Esophagus squamous epithelium (tissue), 5 donors: ENCODE results near the gene STMN3. TPM values are rescaled to one million over a fixed set of nuclear protein-coding genes. Genes with fewer than 3 reads are reported as not detected.

Experiments
- DNase-seq: peaks from one replicate; lab custom pipeline; 2025; lab: John Stamatoyannopoulos, UW
- H3K27ac ChIP-seq, 4 donors: fragments of 200-600 bp; sonication (generic); one replicate each; pipeline ENCODE4 v1.5.1; 2016 to 2019; ENCODE audit warnings: mild to moderate bottlenecking in 1 of 4
- H3K27me3 ChIP-seq, 4 donors: fragments of 200-600 bp; sonication (generic); 1 replicate in 3 of 4; 2 replicates in 1 of 4; pipeline versions ENCODE4 v1.5.1 to v1.6.0; 2017 to 2021; ENCODE audit warnings: antibody characterized with exemption in 1 of 4
- H3K36me3 ChIP-seq, 3 donors: fragments of 200-600 bp; sonication (generic); one replicate each; pipeline ENCODE4 v1.5.1; 2016 to 2019
- H3K4me1 ChIP-seq, 3 donors: fragments of 200-600 bp; sonication (generic); one replicate each; pipeline ENCODE4 v1.5.1; 2017 to 2019
- H3K4me3 ChIP-seq, 4 donors: fragments of 200-600 bp; sonication (generic); 1 replicate in 3 of 4; 2 replicates in 1 of 4; pipeline ENCODE4 v1.5.1; 2016 to 2019; ENCODE audit warnings: mild to moderate bottlenecking in 2 of 4, moderate library complexity in 1 of 4
- H3K9me3 ChIP-seq, 3 donors: fragments of 200-600 bp; sonication (generic); one replicate each; pipeline ENCODE4 v1.5.1; 2016 to 2019
- POLR2A ChIP-seq, 4 donors: fragments of 450-650 bp; IDR thresholded peaks; one replicate each; pipeline ENCODE4 v1.6.1; 2017; ENCODE audit warnings: antibody characterized with exemption in 4 of 4, mild to moderate bottlenecking in 4 of 4, moderate library complexity in 3 of 4
- whole genome bisulfite sequencing, 2 donors: methylation state at CpG; one replicate each; pipeline ENCODE4 v1.1.5; 2018; 5-methylcytosine and 5-hydroxymethylcytosine counted together
- intact Hi-C: fragments of 100-400 bp; cut with DNase I; formaldehyde crosslinking; loops from one replicate; pipeline ENCODE4 v1.15.0; 2022
- total RNA-seq, 4 donors: library from RNA; depleted of rRNA; stranded (reverse); fragments of >200 nt; gene quantifications; one replicate each; pipeline ENCODE4 v1.1.0, GENCODE V29; 2016
- TF ChIP-seq, protein P1 (sequence below), 6 experiments: fragments of 450-650 bp in 4 of 6; fragments of 200-600 bp in 2 of 6; sonication (generic) in 2 of 6; IDR thresholded peaks; one replicate each; pipeline ENCODE4 v1.5.1; 2016 to 2019; ENCODE audit warnings: antibody characterized with exemption in 6 of 6, mild to moderate bottlenecking in 4 of 6, moderate library complexity in 4 of 6
- donor health status: DM: yes; HTN: yes; CAD: no.

The STMN3 gene
- total RNA-seq, 4 donors from 2014 or later, result 1.9 to 8.4 (median 4.5) TPM

DNA sequence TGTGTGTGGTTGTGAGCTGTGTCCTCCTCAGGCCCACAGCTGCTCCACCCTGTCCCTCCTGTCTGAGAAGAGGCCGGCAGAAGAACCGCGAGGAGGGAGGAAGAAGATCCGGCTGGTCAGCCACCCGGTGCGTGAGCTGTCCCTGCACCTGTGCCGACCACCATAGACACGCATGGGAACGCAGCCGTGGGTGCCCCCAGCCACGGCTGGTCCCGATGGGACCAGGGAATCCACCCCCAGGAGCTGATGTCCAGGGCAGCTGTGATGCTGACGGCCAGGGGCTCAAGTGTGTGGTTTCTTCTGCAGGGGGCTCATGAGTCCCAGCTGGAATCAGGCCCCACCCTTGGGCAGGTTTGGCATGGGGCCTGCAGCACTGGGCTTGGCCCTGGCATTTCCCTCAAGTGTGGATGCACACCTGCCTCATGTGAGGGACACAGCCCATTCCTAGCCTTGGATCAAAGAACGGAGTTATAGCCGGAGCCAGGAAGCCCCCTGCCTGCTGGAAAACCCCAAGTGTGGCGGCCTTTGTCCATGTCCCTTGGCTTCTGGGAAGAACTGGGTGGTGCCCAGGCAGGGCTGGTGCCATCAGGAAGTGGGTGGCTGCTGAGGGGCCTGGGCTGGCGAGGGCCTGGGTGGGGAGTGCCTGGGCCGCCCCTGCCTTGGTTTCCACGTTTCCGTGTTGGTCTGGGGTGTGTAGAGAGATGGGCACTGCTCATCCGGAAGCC, 38.6 kb upstream of the STMN3 start:
- intact Hi-C loops, result no loop called here
- no peak for TF ChIP-seq POLR2A (IDR thresholded peaks at IDR 0.05)
- TF ChIP-seq, protein P1, sequence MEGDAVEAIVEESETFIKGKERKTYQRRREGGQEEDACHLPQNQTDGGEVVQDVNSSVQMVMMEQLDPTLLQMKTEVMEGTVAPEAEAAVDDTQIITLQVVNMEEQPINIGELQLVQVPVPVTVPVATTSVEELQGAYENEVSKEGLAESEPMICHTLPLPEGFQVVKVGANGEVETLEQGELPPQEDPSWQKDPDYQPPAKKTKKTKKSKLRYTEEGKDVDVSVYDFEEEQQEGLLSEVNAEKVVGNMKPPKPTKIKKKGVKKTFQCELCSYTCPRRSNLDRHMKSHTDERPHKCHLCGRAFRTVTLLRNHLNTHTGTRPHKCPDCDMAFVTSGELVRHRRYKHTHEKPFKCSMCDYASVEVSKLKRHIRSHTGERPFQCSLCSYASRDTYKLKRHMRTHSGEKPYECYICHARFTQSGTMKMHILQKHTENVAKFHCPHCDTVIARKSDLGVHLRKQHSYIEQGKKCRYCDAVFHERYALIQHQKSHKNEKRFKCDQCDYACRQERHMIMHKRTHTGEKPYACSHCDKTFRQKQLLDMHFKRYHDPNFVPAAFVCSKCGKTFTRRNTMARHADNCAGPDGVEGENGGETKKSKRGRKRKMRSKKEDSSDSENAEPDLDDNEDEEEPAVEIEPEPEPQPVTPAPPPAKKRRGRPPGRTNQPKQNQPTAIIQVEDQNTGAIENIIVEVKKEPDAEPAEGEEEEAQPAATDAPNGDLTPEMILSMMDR (IDR thresholded peaks at IDR 0.05), result no peak
- peaks cover 0 to 7% (median 0%) of the 10 kb centered on the region in 3 donors for H3K36me3 ChIP-seq
- H3K4me1 ChIP-seq, result peaks cover 34 to 88% (median 67%) of the 10 kb centered on the region in 3 donors
- no peaks in the 10 kb centered on the region for H3K27me3 ChIP-seq
- 55 to 87% methylated on average over 3 to 4 of the region's 21 CpGs for WGBS, 2 donors
- no peak for DNase-seq
- H3K9me3 ChIP-seq, result no peaks in the 10 kb centered on the region
- peak overlapping the region in 2 of 4 donors; percentile 13 to 61 for H3K27ac ChIP-seq
- no peak overlapping the region for H3K4me3 ChIP-seq

DNA sequence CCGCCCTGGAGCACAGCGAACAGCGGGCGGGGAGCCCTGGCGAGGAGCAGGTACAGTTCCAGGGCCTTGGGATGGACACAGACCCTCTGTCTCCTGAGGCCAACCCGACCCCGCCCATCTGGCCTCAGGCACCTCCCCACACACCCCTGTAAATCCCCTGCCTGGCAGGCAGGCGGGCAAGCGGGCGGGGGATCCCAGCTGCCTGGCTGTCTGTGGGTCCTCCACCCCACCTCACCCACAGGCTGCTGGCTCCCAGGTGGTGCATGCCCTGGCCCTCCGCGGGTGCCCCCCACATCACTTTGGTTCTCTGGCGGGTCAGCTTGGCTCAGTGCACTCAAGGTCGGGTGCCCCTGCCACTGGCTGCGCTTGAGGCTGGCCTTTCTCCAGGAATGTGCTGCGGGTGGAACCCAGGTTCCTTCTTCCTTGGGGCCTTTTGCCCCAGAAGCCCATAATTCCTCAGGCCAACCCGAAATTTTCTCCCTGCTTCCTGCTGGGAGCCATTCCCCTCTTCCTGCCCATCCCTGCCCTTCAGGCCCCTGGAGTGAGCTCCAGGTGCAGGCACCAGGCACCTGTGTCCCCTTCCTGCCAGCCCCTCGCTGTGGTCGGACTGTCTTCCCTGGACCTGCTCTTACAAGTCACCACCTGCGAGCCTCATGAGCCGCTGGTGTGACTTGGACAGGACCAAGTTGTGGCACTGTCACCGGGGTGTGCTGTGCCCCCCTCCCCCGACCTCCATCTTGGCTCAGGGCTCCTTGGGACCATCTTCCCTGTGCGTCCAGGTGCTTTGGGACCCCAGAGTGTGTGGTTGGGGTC, 37.9 kb upstream of the STMN3 start:
- TF ChIP-seq, protein P1 (IDR thresholded peaks at IDR 0.05), result no peak
- no peak for TF ChIP-seq POLR2A (IDR thresholded peaks at IDR 0.05)
- no peak for DNase-seq
- 25 to 63% methylated on average over 14 to 16 of the region's 24 CpGs for WGBS, 2 donors
- intact Hi-C loops, result no loop called here
- no peaks in the 10 kb centered on the region for H3K27me3 ChIP-seq
- H3K9me3 ChIP-seq, result no peaks in the 10 kb centered on the region
- peak overlapping the region in 2 of 4 donors; percentile 13 to 61 for H3K27ac ChIP-seq
- no peak overlapping the region for H3K4me3 ChIP-seq
- peaks cover 0 to 7% (median 0%) of the 10 kb centered on the region in 3 donors for H3K36me3 ChIP-seq
- H3K4me1 ChIP-seq, result peaks cover 34 to 88% (median 69%) of the 10 kb centered on the region in 3 donors

DNA sequence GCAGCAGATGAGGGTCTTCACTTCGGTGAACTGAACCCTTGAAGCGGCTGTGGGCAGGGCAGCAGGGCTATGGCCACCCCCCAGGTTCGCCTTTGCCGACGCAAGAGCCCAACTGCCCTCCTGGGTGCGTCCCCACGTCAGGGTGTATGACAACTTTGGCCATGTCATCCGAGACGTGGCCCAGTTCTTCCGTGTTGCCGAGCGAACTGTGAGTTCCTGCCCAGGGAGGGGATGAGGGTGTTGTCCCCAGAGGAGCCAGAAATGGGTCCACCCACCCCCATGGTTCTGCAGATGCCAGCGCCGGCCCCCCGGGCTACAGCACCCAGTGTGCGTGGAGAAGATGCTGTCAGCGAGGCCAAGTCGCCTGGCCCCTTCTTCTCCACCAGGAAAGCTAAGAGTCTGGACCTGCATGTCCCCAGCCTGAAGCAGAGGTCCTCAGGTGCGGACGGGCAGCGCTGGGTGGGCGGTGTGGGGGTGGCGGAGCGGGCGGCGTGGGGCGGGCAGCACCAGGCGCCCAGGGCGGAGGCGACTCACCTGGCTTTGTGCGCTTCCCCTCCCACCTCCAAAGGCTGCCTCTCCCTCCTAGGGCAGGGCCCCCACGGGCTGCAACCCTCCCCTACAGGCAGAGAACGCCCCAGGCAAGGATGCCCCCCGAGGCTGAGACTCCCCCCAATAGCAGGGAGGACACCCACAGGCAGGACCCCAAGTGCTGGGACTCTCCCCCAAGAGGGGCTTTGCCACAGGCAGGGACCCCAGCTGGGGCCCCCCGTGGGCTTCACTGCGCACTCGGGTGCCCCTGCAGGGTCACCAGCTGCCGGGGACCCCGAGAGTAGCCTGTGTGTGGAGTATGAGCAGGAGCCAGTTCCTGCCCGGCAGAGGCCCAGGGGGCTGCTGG, 37.0 kb upstream of the STMN3 start:
- no peaks in the 10 kb centered on the region for H3K27me3 ChIP-seq
- no peaks in the 10 kb centered on the region for H3K9me3 ChIP-seq
- peak overlapping the region in 1 of 4 donors; percentile 61 for H3K27ac ChIP-seq
- TF ChIP-seq, protein P1 (IDR thresholded peaks at IDR 0.05), result no peak
- no peak for TF ChIP-seq POLR2A (IDR thresholded peaks at IDR 0.05)
- H3K4me1 ChIP-seq, result peaks cover 39 to 88% (median 68%) of the 10 kb centered on the region in 3 donors
- no peak overlapping the region for H3K4me3 ChIP-seq
- intact Hi-C loops, result no loop called here
- peaks cover 0 to 7% (median 0%) of the 10 kb centered on the region in 3 donors for H3K36me3 ChIP-seq
- WGBS, 2 donors, result 80 to 87% methylated on average over 3 to 13 of the region's 40 CpGs
- DNase-seq, result no peak

DNA sequence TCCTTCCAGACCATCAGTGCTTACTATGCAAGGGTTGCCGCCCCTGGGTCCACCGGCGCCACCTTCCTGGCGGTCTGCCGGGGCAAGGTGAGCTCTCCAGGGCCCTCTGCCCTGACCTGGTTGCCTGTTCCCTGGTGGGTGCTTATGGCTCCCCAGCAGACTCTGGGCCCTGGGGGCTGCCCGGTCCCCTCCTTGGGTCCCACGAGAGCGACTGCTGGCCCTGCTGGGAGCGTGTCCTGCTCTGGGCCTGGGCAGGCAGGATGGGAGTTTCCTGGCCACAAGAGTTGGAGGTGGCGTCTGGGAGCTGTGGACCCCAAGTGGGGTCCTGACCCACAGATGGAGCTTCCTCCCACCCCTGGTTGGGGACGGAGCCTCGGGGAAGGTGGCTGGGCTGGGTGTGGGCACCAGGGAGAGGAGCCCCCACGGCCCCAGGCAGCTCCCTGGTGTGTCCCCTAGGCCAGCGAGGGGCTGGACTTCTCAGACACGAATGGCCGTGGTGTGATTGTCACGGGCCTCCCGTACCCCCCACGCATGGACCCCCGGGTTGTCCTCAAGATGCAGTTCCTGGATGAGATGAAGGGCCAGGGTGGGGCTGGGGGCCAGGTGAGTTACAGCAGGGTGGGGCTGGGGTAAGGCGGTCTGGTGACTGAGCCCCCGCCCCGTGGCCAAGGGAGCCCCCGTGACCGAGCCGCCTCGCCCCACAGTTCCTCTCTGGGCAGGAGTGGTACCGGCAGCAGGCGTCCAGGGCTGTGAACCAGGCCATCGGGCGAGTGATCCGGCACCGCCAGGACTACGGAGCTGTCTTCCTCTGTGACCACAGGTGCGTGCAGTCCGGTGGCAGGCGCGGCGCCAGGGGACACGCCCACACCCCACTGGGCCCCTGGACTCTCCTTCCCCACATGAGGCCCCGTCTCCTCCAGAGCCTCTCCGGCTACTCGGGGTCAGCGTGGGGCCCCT, 36.1 kb upstream of the STMN3 start:
- intact Hi-C loops, result no loop called here
- DNase-seq, result no peak
- Histone ChIP-seq H3K4me3 (no peak overlapping the region), H3K36me3 (peaks cover 0 to under 1% (median 0%) of the 10 kb centered on the region in 3 donors), H3K27me3 (no peaks in the 10 kb centered on the region), H3K9me3 (no peaks in the 10 kb centered on the region), H3K4me1 (peaks cover 39 to 82% (median 58%) of the 10 kb centered on the region in 3 donors), H3K27ac (peak overlapping the region in 3 of 4 donors; percentile 69 to 96 (median 87))
- TF ChIP-seq, protein P1 (IDR thresholded peaks at IDR 0.05), result no peak
- TF ChIP-seq POLR2A (IDR thresholded peaks at IDR 0.05), result no peak
- 95% methylated on average over 12 of the region's 44 CpGs; no CpG with 5 or more reads in 1 of the 2 donors for WGBS, 2 donors
